WTC11 (cell line): ENCODE results near the gene SATB1. TPM values are rescaled to one million over a fixed set of nuclear protein-coding genes. Genes with fewer than 3 reads are reported as not detected.

Source experiments
- ATAC-seq: fragments of 200-7000 bp; cut with Tn5 transposase; 2 replicates; pipeline ENCODE4 v1.10.0; 2021; ENCODE audit warnings: mild to moderate bottlenecking, moderate library complexity
- CTCF ChIA-PET: fragments of 300-600 bp; sonication (Branson Sonifier 250); formaldehyde crosslinking; loops from one replicate; lab custom pipeline; 2021; ENCODE audit warnings: antibody characterized with exemption; lab: Charles Lee
- POLR2A ChIA-PET: fragments of 350-600 bp; sonication (Branson Sonifier 250); formaldehyde crosslinking; loops from one replicate; lab custom pipeline; 2021; ENCODE audit warnings: antibody characterized with exemption; lab: Charles Lee
- DNase-seq: peaks from one replicate; pipeline ENCODE4 v3.0.0; 2021; ENCODE audit warnings: low spot score
- H3K27ac Mint-ChIP-seq: 2 replicates; pipeline ENCODE4 v1.8.0; 2021; ENCODE audit warnings: mixed read lengths
- H3K27me3 Mint-ChIP-seq: 2 replicates; pipeline ENCODE4 v1.8.0; 2021; ENCODE audit warnings: low read depth, mild to moderate bottlenecking, moderate library complexity, mixed read lengths
- H3K36me3 Mint-ChIP-seq: 2 replicates; pipeline ENCODE4 v1.8.0; 2021; ENCODE audit warnings: mixed read lengths
- H3K4me1 Mint-ChIP-seq: 2 replicates; pipeline ENCODE4 v1.8.0; 2022; ENCODE audit warnings: mixed read lengths
- H3K4me3 Mint-ChIP-seq: 2 replicates; pipeline ENCODE4 v1.8.0; 2021; ENCODE audit warnings: mild to moderate bottlenecking, moderate library complexity, mixed read lengths
- H3K9me3 Mint-ChIP-seq: 2 replicates; pipeline ENCODE4 v1.8.0; 2021; ENCODE audit warnings: mixed read lengths
- AR ChIP-seq: fragments of 250-450 bp; sonication (Bioruptor Pico); IDR thresholded peaks from 2 replicates; pipeline ENCODE4 v1.9.0; 2021; ENCODE audit warnings: mild to moderate bottlenecking
- E2F4 ChIP-seq: sonication (generic); formaldehyde crosslinking; IDR thresholded peaks from 2 replicates; pipeline ENCODE4 v1.8.1; 2022; ENCODE audit warnings: low read depth, mild to moderate bottlenecking, moderate library complexity, missing genetic modification reagents, borderline replicate concordance
- E2F5 ChIP-seq: sonication (generic); formaldehyde crosslinking; IDR thresholded peaks from 2 replicates; pipeline ENCODE4 v1.8.1; 2022; ENCODE audit warnings: mild to moderate bottlenecking, moderate library complexity, missing genetic modification reagents
- ELF4 ChIP-seq: sonication (generic); formaldehyde crosslinking; IDR thresholded peaks from 2 replicates; pipeline ENCODE4 v1.8.1; 2022; ENCODE audit warnings: low read depth, mild to moderate bottlenecking, moderate library complexity, missing genetic modification reagents
- ESRRA ChIP-seq: sonication (generic); formaldehyde crosslinking; IDR thresholded peaks from 2 replicates; pipeline ENCODE4 v1.8.1; 2022; ENCODE audit warnings: mild to moderate bottlenecking, missing genetic modification reagents, borderline replicate concordance
- HMGA2 ChIP-seq: fragments of 250-450 bp; sonication (Bioruptor Pico); IDR thresholded peaks from 2 replicates; pipeline ENCODE4 v1.4.0; 2021; ENCODE audit warnings: mild to moderate bottlenecking, moderate library complexity
- IRF2 ChIP-seq: sonication (generic); formaldehyde crosslinking; IDR thresholded peaks from 2 replicates; pipeline ENCODE4 v1.8.0; 2022; ENCODE audit warnings: low read depth, missing genetic modification reagents, borderline replicate concordance
- JUN ChIP-seq: sonication (generic); formaldehyde crosslinking; IDR thresholded peaks from 2 replicates; pipeline ENCODE4 v1.8.0; 2023; ENCODE audit warnings: mild to moderate bottlenecking, missing genetic modification reagents
- MXD4 ChIP-seq: fragments of 250-450 bp; sonication (Bioruptor Pico); IDR thresholded peaks from 2 replicates; pipeline ENCODE4 v1.8.0; 2021; ENCODE audit warnings: mild to moderate bottlenecking, moderate library complexity, borderline replicate concordance
- NFE2L1 ChIP-seq: sonication (generic); formaldehyde crosslinking; IDR thresholded peaks from 2 replicates; pipeline ENCODE4 v1.8.1; 2023; ENCODE audit warnings: missing genetic modification reagents
- NR2C2 ChIP-seq: sonication (generic); formaldehyde crosslinking; IDR thresholded peaks from 2 replicates; pipeline ENCODE4 v1.8.0; 2022; ENCODE audit warnings: mild to moderate bottlenecking, missing genetic modification reagents
- NR3C1 ChIP-seq: sonication (generic); formaldehyde crosslinking; conservative IDR thresholded peaks from 2 replicates; pipeline ENCODE4 v1.8.1; 2023; ENCODE audit warnings: low read depth, mild to moderate bottlenecking, missing genetic modification reagents
- SMAD3 ChIP-seq: sonication (generic); formaldehyde crosslinking; IDR thresholded peaks from 2 replicates; pipeline ENCODE4 v1.8.0; 2022; ENCODE audit warnings: missing genetic modification reagents, mild to moderate bottlenecking, borderline replicate concordance
- SMAD4 ChIP-seq: sonication (generic); formaldehyde crosslinking; IDR thresholded peaks from 2 replicates; pipeline ENCODE4 v1.8.0; 2022; ENCODE audit warnings: mild to moderate bottlenecking, missing genetic modification reagents
- SOX15 ChIP-seq: fragments of 250-450 bp; sonication (Bioruptor Pico); IDR thresholded peaks from 2 replicates; pipeline ENCODE4 v1.9.0; 2021; ENCODE audit warnings: mild to moderate bottlenecking
- TP53 ChIP-seq: sonication (generic); formaldehyde crosslinking; IDR thresholded peaks from 2 replicates; pipeline ENCODE4 v1.8.1; 2023; ENCODE audit warnings: mild to moderate bottlenecking, missing genetic modification reagents
- ZNF317 ChIP-seq: sonication (generic); formaldehyde crosslinking; IDR thresholded peaks from 2 replicates; pipeline ENCODE4 v1.8.1; 2023; ENCODE audit warnings: low read depth, mild to moderate bottlenecking, moderate library complexity, missing genetic modification reagents, borderline replicate concordance
- total RNA-seq: library from RNA; stranded (reverse); gene quantifications from 3 replicates; pipeline ENCODE4 v1.2.3, GENCODE V29; 2021
- TF ChIP-seq, protein P1 (sequence below): sonication (generic); formaldehyde crosslinking; IDR thresholded peaks from 2 replicates; pipeline ENCODE4 v1.8.0; 2022; ENCODE audit warnings: mild to moderate bottlenecking, missing genetic modification reagents
- TF ChIP-seq, protein P2 (sequence below): sonication (generic); formaldehyde crosslinking; IDR thresholded peaks from 2 replicates; pipeline ENCODE4 v1.8.1; 2023; ENCODE audit warnings: mild to moderate bottlenecking, missing genetic modification reagents, moderate library complexity
- TF ChIP-seq, protein P3 (sequence below): sonication (generic); formaldehyde crosslinking; IDR thresholded peaks from 2 replicates; pipeline ENCODE4 v1.8.0; 2022; ENCODE audit warnings: mild to moderate bottlenecking, missing genetic modification reagents

SATB1 gene
- total RNA-seq, 1 experiment from 2014 or later, result 36.2 TPM

DNA sequence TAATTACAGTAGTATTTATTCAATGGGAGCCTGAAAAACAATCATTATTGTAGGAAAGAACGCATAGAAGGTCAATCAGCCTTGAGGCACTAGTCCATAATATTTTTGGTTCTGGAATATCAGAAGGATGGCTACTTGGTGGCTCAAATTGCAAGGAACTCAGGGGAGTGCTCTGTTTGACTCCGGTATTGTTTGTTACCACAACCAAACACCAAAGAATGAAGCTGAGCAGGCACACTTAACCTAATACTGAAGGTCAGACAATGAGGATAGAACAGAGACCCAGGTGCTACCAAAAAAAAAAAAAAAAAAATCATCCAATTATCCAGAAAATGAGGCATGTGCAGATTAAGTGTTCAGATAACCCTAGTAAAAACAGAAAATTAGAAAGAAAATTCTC, 11.1 kb upstream of the SATB1 start:
- TF ChIP-seq JUN (CRISPR knock-in tag), result no peak
- peaks cover 40% of the 10 kb centered on the region for H3K4me1 Mint-ChIP-seq
- DNase-seq, result no peak
- ChIA-PET CTCF (interaction anchor here (0.7 to 1.2 kb wide), 5 partner anchors 8 to 1590 kb away, joined by 3 to 5 read pairs (median 3); no protein-coding TSS in a partner anchor), POLR2A (no interaction called here)
- peak overlapping the region; percentile 58; the same call in 1 of the 2 replicates for H3K27ac Mint-ChIP-seq
- no peaks in the 10 kb centered on the region for H3K27me3 Mint-ChIP-seq
- H3K36me3 Mint-ChIP-seq, result no peaks in the 10 kb centered on the region
- H3K4me3 Mint-ChIP-seq, result no peak overlapping the region
- no peaks in the 10 kb centered on the region for H3K9me3 Mint-ChIP-seq
- peak; percentile 55 for ATAC-seq

DNA sequence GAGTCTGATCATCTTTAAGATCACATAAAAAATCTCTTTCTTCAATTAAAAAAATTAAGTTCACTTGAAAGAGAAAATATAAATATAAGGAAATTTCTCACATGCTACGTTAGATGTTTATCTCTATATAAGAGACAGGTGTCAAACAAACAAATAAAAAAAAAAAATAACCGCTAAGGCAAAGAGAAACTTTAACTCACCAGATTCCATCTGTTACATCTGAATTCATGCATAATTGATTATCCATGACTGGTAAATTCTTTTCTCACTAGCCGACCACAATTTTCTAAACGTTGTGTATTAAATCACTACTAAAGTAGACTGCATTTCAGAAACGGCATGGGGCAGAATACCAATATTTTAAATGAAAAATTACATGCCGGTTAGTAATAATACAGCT, 9.6 kb upstream of the SATB1 start:
- POLR2A ChIA-PET, result no interaction called here
- DNase-seq (no peak), ATAC-seq (no peak)
- no peaks in the 10 kb centered on the region for H3K36me3 Mint-ChIP-seq
- no peak for TF ChIP-seq ESRRA (CRISPR knock-in tag)
- TF ChIP-seq IRF2, result no peak
- no peak for TF ChIP-seq NR3C1 (CRISPR knock-in tag)
- no peak for TF ChIP-seq HMGA2 (CRISPR knock-in tag)
- CTCF ChIA-PET, result no interaction called here
- peaks cover 36% of the 10 kb centered on the region for H3K4me1 Mint-ChIP-seq
- H3K4me3 Mint-ChIP-seq, result no peak overlapping the region
- H3K27me3 Mint-ChIP-seq, result no peaks in the 10 kb centered on the region
- H3K9me3 Mint-ChIP-seq, result no peaks in the 10 kb centered on the region
- no peak overlapping the region for H3K27ac Mint-ChIP-seq

- POLR2A ChIA-PET, result no interaction called here
Measured at GRCh38 chr3:18432752-18433151, 7.6 kb upstream of the SATB1 start.

More at GRCh38 chr3:18432752-18433151, 7.6 kb upstream of the SATB1 start:
- no peak overlapping the region for H3K4me3 Mint-ChIP-seq
- no peaks in the 10 kb centered on the region for H3K27me3 Mint-ChIP-seq
- CTCF ChIA-PET, result no interaction called here
- TF ChIP-seq E2F4 (CRISPR knock-in tag) (no peak), ZNF317 (no peak), AR (no peak), E2F5 (CRISPR knock-in tag) (no peak), SMAD3 (CRISPR knock-in tag) (no peak), MXD4 (CRISPR knock-in tag) (no peak), NR2C2 (CRISPR knock-in tag) (no peak), NFE2L1 (CRISPR knock-in tag) (no peak), SOX15 (CRISPR knock-in tag) (no peak), TP53 (no peak), ELF4 (CRISPR knock-in tag) (no peak), SMAD4 (CRISPR knock-in tag) (no peak)
- TF ChIP-seq, protein P1, sequence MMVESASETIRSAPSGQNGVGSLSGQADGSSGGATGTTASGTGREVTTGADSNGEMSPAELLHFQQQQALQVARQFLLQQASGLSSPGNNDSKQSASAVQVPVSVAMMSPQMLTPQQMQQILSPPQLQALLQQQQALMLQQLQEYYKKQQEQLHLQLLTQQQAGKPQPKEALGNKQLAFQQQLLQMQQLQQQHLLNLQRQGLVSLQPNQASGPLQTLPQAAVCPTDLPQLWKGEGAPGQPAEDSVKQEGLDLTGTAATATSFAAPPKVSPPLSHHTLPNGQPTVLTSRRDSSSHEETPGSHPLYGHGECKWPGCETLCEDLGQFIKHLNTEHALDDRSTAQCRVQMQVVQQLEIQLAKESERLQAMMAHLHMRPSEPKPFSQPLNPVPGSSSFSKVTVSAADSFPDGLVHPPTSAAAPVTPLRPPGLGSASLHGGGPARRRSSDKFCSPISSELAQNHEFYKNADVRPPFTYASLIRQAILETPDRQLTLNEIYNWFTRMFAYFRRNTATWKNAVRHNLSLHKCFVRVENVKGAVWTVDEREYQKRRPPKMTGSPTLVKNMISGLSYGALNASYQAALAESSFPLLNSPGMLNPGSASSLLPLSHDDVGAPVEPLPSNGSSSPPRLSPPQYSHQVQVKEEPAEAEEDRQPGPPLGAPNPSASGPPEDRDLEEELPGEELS (CRISPR knock-in tag), result no peak
- TF ChIP-seq, protein P2, sequence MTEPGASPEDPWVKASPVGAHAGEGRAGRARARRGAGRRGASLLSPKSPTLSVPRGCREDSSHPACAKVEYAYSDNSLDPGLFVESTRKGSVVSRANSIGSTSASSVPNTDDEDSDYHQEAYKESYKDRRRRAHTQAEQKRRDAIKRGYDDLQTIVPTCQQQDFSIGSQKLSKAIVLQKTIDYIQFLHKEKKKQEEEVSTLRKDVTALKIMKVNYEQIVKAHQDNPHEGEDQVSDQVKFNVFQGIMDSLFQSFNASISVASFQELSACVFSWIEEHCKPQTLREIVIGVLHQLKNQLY (CRISPR knock-in tag), result no peak
- TF ChIP-seq, protein P3, sequence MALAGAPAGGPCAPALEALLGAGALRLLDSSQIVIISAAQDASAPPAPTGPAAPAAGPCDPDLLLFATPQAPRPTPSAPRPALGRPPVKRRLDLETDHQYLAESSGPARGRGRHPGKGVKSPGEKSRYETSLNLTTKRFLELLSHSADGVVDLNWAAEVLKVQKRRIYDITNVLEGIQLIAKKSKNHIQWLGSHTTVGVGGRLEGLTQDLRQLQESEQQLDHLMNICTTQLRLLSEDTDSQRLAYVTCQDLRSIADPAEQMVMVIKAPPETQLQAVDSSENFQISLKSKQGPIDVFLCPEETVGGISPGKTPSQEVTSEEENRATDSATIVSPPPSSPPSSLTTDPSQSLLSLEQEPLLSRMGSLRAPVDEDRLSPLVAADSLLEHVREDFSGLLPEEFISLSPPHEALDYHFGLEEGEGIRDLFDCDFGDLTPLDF (CRISPR knock-in tag), result no peak
- H3K4me1 Mint-ChIP-seq, result peaks cover 41% of the 10 kb centered on the region
- H3K9me3 Mint-ChIP-seq, result no peaks in the 10 kb centered on the region
- DNase-seq, result no peak
- H3K36me3 Mint-ChIP-seq, result no peaks in the 10 kb centered on the region
- no peak overlapping the region for H3K27ac Mint-ChIP-seq
- no peak for ATAC-seq
